Activated CD8-positive, alpha-beta memory T cell treated with anti-CD3 and anti-CD28 coated beads, Interleukin-2, amount 50 U/mL, for 24 hours (primary cell): ENCODE results near the gene NUP210.

Source experiments
- DNase-seq: peaks from one replicate; pipeline ENCODE4 v3.0.0-alpha.2; 2020; ENCODE audit errors: extremely low read depth

NUP210 gene

GRCh38 chr3:13275376-13276005, 144.6 kb downstream of the NUP210 start:
- DNase-seq, result no peak

- no peak for DNase-seq
These were observed 145.4 kb downstream of the NUP210 start for GRCh38 chr3:13274551-13275332.

DNA sequence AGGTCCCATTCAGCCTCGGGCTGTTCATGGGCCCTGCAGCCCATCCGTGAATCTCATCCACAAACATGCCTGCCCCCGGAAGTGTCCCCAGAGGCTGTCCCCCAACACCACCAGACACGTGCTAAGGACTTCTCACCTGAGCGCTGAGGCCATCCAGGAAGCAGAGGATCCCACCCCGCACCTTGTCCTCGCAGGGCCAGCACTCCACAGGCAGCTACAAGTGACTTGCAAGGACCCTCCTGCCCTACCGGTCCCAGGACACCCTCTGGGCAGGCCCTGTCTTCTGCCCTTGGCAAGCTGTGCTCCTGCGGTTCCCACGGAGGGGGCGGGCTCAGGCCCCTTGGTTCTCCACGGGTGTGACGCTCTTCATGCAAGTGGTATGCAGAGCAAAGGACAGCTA, 146.0 kb downstream of the NUP210 start:
- DNase-seq, result no peak

GRCh38 chr3:13273604-13274105, 146.5 kb downstream of the NUP210 start:
- no peak for DNase-seq

- no peak for DNase-seq
These were observed 147.1 kb downstream of the NUP210 start for GRCh38 chr3:13272831-13273603.

- DNase-seq, result no peak
These were observed 150.3 kb downstream of the NUP210 start for GRCh38 chr3:13269711-13270378.

DNA sequence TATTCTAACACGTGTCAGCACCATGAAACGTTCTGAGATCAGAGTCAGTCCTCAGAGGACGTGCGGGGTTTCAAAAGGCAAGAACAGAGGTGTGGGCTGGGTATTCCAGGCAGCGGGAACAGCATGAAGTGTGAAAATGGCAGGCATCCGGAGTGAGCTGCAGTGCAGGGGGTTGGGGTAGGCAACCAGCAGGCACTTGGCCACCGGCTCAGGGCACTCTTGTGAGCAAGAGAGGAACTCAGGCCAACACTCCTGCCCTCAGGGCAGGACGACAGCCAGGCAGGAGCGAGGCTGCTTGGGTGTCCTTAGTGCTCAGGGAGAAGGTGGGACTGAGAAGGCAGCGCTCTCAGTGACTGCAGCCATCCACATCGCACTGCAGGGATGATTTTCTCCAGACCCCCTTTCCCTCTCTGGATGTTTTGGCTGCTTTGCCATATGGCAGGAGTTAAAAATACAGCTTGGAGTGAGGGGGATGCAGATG, 151.1 kb downstream of the NUP210 start:
- DNase-seq, result no peak

DNA sequence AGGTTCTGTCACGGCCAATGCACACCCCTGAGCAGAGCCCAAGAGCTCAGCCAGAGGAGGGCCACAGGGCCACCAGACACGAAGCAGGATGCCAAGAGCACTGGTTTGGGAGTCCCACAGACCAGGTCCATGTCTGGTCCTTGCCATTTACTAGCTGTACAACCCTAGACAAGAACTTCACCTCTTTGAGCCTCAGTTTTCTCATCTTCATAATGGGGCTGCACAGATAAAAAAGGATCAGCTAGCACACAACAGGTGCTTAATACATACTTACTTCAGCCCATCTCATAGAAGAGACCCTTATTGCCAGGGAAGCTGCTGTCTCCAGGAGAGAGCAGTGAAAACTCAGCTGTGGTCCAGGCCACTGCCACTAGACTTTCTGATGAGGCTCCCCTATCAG, 152.0 kb downstream of the NUP210 start:
- no peak for DNase-seq

GRCh38 chr3:13266651-13267362, 153.3 kb downstream of the NUP210 start:
- no peak for DNase-seq
